ENCODE measurements around the gene RPL5.

RPL5 gene

GRCh38 chr1:92858564-92859399, 26.9 kb downstream of the RPL5 start:
- DNase-seq: peak; percentile 72

DNA sequence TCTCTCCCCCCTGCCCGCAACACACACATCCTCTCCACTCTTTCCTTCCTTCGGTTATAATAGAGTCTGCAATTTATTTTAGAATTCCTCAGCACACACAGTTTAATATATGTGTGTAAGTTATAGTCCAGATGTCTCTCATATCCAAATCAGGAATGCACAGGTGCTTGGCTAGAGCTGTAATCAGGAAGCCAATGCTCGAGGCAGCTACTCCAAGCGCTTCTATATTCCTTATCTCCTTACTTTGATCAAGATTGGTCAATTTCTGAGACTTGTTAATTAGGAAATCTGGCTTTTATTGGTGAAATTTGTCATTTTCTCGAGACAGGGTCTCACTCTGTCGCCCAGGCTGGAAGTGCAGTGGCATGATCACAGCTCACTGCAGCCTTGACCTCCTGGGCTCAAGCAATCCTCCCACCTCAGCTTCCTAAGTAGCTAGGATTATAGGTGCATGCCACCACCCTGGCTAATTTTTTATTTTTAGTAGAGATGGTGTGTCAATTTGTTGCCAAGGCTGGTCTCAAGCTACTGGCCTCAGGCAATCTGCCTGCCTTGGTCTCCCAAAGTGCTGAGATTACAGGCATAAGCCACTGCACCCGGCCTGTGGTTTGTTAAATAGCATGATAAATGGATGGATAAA, 27.7 kb downstream of the RPL5 start:
- no peak for DNase-seq

DNA sequence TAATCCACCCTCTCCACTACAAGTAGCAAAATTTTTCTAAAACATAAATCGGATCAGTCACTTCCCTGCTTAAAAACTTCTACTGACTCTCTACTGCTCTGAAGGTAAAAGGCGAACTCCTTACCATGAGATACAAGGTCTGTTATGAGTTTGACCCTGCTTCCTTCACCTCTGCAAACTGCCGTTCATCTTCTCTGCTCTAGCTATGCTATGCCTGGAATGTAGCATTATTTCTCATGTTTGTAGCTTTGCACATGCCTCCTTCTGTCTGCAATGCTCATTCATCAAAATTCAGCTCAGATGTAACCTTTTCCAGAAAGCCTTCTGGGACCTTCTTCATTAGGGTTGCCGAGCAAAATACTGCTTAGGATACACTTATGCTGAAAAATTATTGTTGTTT, 30.8 kb downstream of the RPL5 start:
- DNase-seq: no peak

- no peak for DNase-seq
Measured at GRCh38 chr1:92864131-92864530, 32.3 kb downstream of the RPL5 start.

DNA sequence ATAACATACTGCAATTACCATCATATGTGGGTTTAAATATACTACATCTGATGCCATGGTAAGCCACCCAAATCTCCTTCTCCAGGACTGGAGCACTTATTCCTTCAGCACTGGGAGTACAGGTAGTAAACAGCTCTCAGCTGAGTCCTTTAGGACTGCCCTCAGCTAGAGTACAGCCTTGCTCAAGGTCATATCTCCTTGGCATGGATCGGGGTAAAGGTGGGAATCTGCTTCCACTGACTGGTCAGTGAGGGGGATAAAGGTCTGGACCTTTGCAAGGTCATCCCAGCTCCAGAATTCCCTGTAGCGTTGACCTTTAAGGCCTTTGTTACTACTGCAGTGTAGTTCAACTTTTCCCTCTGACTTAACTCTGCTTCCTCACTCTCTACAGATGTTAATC, 38.8 kb downstream of the RPL5 start:
- DNase-seq: no peak

DNA sequence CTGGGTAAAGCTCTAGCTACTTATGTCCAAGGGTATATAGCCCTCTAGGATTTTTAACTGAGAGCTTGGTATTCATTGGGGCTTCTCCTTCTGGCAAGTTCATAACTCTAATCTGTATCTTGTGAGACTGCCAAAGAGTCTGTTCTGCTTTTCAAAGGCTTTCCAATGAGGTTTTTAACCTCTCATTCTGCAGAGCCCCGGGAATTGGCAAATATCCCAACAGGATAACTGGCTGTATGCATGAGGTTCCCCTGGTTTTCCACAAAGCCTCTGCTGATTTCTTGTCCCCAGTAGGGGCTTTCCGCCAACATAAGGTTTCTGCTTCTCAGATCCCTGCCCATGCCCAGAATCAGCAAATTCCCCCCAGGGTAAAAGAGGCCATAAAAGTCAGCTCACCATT, 40.9 kb downstream of the RPL5 start:
- DNase-seq: no peak

DNA sequence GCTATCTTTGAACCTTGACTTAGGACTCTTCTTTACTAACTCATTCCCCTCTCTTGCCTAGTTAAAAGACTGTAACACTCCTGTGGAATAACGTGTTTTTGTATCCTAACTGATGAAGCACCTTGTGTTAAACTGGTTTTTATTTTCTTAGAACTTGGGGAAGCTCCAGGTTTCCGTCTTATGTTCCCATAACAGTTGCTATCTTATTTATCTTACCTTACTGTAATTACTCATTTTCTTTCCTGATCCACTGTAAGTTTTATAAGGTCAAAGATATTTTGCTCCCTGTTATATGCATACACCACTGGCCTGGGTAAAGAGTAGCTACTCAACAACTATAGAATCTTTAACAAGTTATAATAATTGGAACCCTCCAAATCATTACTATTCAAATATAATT, 43.1 kb downstream of the RPL5 start:
- DNase-seq: no peak

GRCh38 chr1:92876351-92876750, 44.5 kb downstream of the RPL5 start:
- DNase-seq: no peak

GRCh38 chr1:92877081-92877711, 45.4 kb downstream of the RPL5 start:
- no peak for DNase-seq

- DNase-seq: no peak
Measured at GRCh38 chr1:92877792-92878191, 46.0 kb downstream of the RPL5 start.

GRCh38 chr1:92879316-92879968, 47.6 kb downstream of the RPL5 start:
- DNase-seq: no peak

GRCh38 chr1:92881391-92881790, 49.6 kb downstream of the RPL5 start:
- DNase-seq: no peak

DNA sequence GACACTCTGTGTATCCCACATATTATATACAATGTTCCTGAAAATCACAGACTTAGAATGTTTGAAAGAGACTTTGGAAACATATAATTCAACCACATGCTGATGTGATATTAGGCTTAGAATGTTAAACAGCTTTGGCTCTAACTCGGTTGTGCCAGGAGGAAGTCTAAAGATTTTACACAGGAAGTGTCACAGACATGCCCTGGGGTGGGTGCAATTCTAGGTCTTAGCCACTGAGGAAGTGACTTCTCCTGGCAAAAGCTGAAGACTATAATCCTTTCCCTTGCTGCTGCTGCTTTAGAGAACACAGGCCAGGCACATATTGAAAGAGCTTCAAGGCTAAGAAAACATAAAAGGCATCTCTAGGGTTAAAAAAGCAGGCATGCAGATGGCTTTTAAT, 51.0 kb downstream of the RPL5 start:
- DNase-seq: no peak

- DNase-seq: no peak
Measured at GRCh38 chr1:92883297-92883696, 51.5 kb downstream of the RPL5 start.

- no peak for DNase-seq
Measured at GRCh38 chr1:92884195-92884594, 52.4 kb downstream of the RPL5 start.

GRCh38 chr1:92886886-92887419, 55.1 kb downstream of the RPL5 start:
- DNase-seq: no peak

DNA sequence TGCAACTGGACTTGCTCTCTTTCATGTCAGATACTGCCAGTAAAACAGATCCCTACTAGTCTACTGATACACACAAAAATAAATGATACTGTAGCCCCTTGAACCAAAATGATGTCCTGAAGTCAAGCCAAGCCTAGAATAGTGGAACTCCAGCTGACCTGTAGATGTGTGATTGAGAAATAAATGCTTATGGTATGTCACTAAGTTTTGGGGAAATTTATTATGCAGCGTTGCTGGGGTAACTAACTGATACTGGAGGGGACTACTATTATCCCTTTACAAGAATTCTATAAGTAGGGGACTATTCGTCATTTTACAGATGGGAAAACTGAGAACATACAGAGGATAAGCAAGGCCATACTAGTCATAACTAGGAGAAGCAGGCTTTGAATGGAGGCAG, 55.6 kb downstream of the RPL5 start:
- DNase-seq: no peak
